MM.1S (cell line): Measurements from ENCODE around the gene GPR161.

Experiments
- DNase-seq: peaks from one replicate; pipeline ENCODE4 v3.0.0-alpha.2; 2015
- H2AFZ ChIP-seq: fragments of 300-600 bp; sonication (generic); 2 replicates; pipeline ENCODE4 v1.6.0; 2016; ENCODE audit warnings: antibody characterized with exemption, low read length
- H3F3A ChIP-seq: fragments of 300-600 bp; sonication (generic); 2 replicates; pipeline ENCODE4 v1.6.1; 2016; ENCODE audit warnings: mild to moderate bottlenecking, antibody characterized with exemption, low read length, moderate library complexity, mixed read lengths; ENCODE audit not compliant: insufficient read depth
- H3K27ac ChIP-seq: fragments of 300-600 bp; sonication (generic); 2 replicates; pipeline ENCODE4 v1.5.1; 2016; ENCODE audit warnings: mild to moderate bottlenecking, low read length
- H3K27me3 ChIP-seq: fragments of 300-600 bp; sonication (generic); replicated peaks from 2 replicates; pipeline ENCODE4 v1.6.0; 2016; ENCODE audit warnings: low read length; ENCODE audit not compliant: insufficient read depth
- H3K36me3 ChIP-seq: fragments of 300-600 bp; sonication (generic); replicated peaks from 2 replicates; pipeline ENCODE4 v1.6.1; 2016; ENCODE audit warnings: mild to moderate bottlenecking, low read length, mixed read lengths; ENCODE audit not compliant: insufficient read depth
- H3K4me1 ChIP-seq: fragments of 300-600 bp; sonication (generic); 2 replicates; pipeline ENCODE4 v1.6.1; 2016; ENCODE audit warnings: low read length, mixed read lengths
- H3K4me2 ChIP-seq: fragments of 300-600 bp; sonication (generic); 2 replicates; pipeline ENCODE4 v1.6.0; 2016; ENCODE audit warnings: low read depth, low read length
- H3K4me3 ChIP-seq: fragments of 300-600 bp; sonication (generic); 2 replicates; pipeline ENCODE4 v1.5.1; 2016; ENCODE audit warnings: low read length, mixed read lengths
- H3K79me2 ChIP-seq: fragments of 300-600 bp; sonication (generic); 2 replicates; pipeline ENCODE4 v1.6.1; 2016; ENCODE audit warnings: mixed run types, low read length, mixed read lengths
- H3K9ac ChIP-seq: fragments of 300-600 bp; sonication (generic); 2 replicates; pipeline ENCODE4 v1.6.1; 2016; ENCODE audit warnings: low read length, mixed read lengths
- H3K9me2 ChIP-seq: fragments of 300-600 bp; sonication (generic); replicated peaks from 2 replicates; pipeline ENCODE4 v1.6.1; 2016; ENCODE audit warnings: mild to moderate bottlenecking, low read length, mixed read lengths; ENCODE audit not compliant: insufficient read depth
- H3K9me3 ChIP-seq: fragments of 300-600 bp; sonication (generic); replicated peaks from 2 replicates; pipeline ENCODE4 v1.6.1; 2016; ENCODE audit warnings: mild to moderate bottlenecking, low read length, mixed read lengths; ENCODE audit not compliant: insufficient read depth
- H4K20me1 ChIP-seq: fragments of 300-600 bp; sonication (generic); 2 replicates; pipeline ENCODE4 v1.6.1; 2016; ENCODE audit warnings: mild to moderate bottlenecking, low read length, moderate library complexity, mixed read lengths; ENCODE audit not compliant: insufficient read depth
- EZH2 ChIP-seq: fragments of 300-600 bp; sonication (generic); optimal IDR thresholded peaks from 2 replicates; pipeline ENCODE3; 2017; ENCODE audit warnings: low read depth, mild to moderate bottlenecking, antibody characterized with exemption, low read length, mixed read lengths
- EZH2phosphoT487 ChIP-seq: fragments of 300-600 bp; sonication (generic); IDR thresholded peaks from 2 replicates; pipeline ENCODE4 v1.6.1; 2018; ENCODE audit warnings: antibody characterized with exemption, low read length
- TF ChIP-seq, protein P1 (sequence below): fragments of 300-600 bp; sonication (generic); IDR thresholded peaks from 2 replicates; pipeline ENCODE4 v1.5.1; 2016; ENCODE audit warnings: antibody characterized with exemption, low read length, mixed read lengths

Gene GPR161

DNA sequence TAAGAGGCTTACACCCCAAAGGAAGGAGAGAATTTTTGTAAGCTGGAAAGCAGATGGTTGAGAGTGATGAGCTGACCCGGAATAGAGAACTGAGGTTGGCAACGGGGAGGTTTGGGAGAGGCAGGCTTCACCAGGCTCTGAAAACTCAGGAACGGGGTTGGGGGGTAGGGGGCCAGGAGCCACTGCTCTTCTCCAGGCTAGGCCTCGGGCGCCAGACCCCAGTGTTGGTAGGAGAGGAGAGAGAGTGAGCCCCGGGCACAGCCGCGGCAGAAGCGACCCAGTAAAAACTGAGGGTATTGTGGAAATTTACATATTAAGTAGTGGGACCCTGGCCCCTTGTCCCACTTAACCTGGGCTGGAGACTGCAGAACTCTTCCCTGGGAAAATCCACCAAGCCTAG lies 45.7 kb downstream of the GPR161 start:
- Histone ChIP-seq H3F3A (no peaks in the 10 kb centered on the region), H3K4me2 (no peak overlapping the region), H3K27ac (no peak overlapping the region), H2AFZ (no peak overlapping the region), H3K79me2 (no peaks in the 10 kb centered on the region), H3K27me3 (no peaks in the 10 kb centered on the region), H3K9ac (no peak overlapping the region), H3K9me2 (no peaks in the 10 kb centered on the region), H3K4me3 (no peak overlapping the region), H3K36me3 (no peaks in the 10 kb centered on the region), H3K9me3 (no peaks in the 10 kb centered on the region), H3K4me1 (no peaks in the 10 kb centered on the region), H4K20me1 (no peaks in the 10 kb centered on the region)
- TF ChIP-seq EZH2 = no peak
- TF ChIP-seq EZH2phosphoT487 = no peak
- DNase-seq = no peak

DNA sequence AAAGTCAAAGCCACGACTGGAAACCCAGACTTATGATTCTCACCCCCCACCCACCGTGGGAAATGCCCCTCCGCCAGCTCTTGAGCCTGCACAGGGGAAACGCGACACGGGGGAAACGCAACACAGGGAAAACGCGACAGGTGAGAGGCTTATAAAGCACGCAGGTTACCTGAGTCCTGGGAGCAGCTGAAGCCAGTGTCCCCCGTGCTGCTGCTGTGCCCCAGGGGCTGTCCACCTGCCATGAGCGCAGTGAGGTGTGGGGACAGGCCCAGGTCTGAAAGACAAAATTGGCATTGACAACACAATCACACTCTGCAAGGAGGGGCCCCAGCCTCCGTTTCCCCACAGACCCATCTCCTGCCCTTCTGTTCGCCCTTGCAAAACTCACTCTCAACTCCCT lies 46.3 kb downstream of the GPR161 start:
- Histone ChIP-seq H3K9ac (no peak overlapping the region), H3F3A (no peaks in the 10 kb centered on the region), H3K4me1 (no peaks in the 10 kb centered on the region), H2AFZ (no peak overlapping the region), H3K27ac (no peak overlapping the region), H3K27me3 (no peaks in the 10 kb centered on the region), H3K79me2 (no peaks in the 10 kb centered on the region), H3K9me2 (no peaks in the 10 kb centered on the region), H3K36me3 (no peaks in the 10 kb centered on the region), H3K9me3 (no peaks in the 10 kb centered on the region), H4K20me1 (no peaks in the 10 kb centered on the region), H3K4me2 (no peak overlapping the region), H3K4me3 (no peak overlapping the region)
- DNase-seq = no peak
- TF ChIP-seq, protein P1, sequence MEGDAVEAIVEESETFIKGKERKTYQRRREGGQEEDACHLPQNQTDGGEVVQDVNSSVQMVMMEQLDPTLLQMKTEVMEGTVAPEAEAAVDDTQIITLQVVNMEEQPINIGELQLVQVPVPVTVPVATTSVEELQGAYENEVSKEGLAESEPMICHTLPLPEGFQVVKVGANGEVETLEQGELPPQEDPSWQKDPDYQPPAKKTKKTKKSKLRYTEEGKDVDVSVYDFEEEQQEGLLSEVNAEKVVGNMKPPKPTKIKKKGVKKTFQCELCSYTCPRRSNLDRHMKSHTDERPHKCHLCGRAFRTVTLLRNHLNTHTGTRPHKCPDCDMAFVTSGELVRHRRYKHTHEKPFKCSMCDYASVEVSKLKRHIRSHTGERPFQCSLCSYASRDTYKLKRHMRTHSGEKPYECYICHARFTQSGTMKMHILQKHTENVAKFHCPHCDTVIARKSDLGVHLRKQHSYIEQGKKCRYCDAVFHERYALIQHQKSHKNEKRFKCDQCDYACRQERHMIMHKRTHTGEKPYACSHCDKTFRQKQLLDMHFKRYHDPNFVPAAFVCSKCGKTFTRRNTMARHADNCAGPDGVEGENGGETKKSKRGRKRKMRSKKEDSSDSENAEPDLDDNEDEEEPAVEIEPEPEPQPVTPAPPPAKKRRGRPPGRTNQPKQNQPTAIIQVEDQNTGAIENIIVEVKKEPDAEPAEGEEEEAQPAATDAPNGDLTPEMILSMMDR = no peak
- TF ChIP-seq EZH2phosphoT487 (no peak), EZH2 (no peak)

DNA sequence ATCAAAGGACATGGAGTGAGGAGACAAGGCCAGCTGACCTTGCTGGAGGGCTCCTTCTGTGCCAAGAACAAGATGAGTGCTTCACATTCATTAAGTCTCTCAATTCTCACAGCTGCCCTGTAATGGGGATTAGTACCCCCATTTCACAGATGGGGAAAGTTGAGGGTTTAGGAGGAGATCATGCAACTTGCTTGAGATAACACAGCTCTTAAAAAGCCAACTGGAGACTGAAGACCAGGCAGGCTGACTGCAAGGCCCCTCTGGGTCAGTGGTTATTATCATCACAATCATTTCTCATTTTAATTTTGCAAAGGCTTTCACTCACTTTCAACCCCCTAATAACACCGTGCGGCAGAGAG lies 46.8 kb downstream of the GPR161 start:
- H3K4me3 ChIP-seq = no peak overlapping the region
- no peaks in the 10 kb centered on the region for H3K36me3 ChIP-seq
- no peak overlapping the region for H3K27ac ChIP-seq
- H3K4me2 ChIP-seq = no peak overlapping the region
- no peaks in the 10 kb centered on the region for H3K27me3 ChIP-seq
- TF ChIP-seq EZH2phosphoT487 (no peak), EZH2 (no peak)
- TF ChIP-seq, protein P1 = no peak
- H3K9me3 ChIP-seq = no peaks in the 10 kb centered on the region
- H3K79me2 ChIP-seq = no peaks in the 10 kb centered on the region
- no peaks in the 10 kb centered on the region for H3K4me1 ChIP-seq
- no peaks in the 10 kb centered on the region for H4K20me1 ChIP-seq
- no peak for DNase-seq
- H3F3A ChIP-seq = no peaks in the 10 kb centered on the region
- H2AFZ ChIP-seq = no peak overlapping the region
- H3K9ac ChIP-seq = no peak overlapping the region
- H3K9me2 ChIP-seq = no peaks in the 10 kb centered on the region

DNA sequence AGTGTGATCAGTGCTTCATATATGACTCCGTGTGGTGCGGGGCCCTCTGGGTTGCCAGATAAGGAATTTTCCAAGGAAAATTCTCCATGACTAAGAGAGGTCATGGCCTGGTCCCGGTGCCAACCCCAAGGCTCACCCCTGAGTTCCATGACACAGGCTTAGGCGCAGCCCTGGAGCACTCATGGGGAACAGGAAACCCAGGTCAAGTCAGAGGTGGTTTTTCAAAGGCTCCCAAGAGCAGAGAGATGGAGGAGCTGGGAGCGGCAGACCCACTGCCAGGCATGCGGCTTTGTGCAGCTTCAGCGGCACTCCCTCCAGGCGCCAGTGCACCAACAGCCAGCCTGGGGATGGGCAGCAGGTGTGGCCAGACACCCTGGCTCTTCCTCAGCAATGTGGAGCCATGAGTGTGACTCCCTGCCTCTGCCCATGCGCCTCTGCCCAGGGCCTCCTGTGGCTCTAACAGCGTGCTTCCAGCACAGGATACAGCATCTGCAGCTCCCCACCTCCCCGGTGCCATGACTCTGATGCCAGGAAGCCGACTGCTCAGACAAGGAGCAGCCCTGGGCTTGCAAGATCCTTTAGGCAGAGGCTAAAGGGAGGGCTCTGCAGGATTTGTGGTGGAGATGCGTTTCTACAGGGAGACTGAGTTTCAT lies 47.3 kb downstream of the GPR161 start:
- Histone ChIP-seq H3K9me2 (no peaks in the 10 kb centered on the region), H2AFZ (no peak overlapping the region), H3K4me1 (no peaks in the 10 kb centered on the region), H4K20me1 (no peaks in the 10 kb centered on the region), H3K27me3 (no peaks in the 10 kb centered on the region), H3K36me3 (no peaks in the 10 kb centered on the region), H3K27ac (no peak overlapping the region), H3K4me2 (no peak overlapping the region), H3K4me3 (no peak overlapping the region), H3F3A (no peaks in the 10 kb centered on the region), H3K9me3 (no peaks in the 10 kb centered on the region), H3K79me2 (no peaks in the 10 kb centered on the region), H3K9ac (no peak overlapping the region)
- no peak for DNase-seq
- TF ChIP-seq EZH2phosphoT487 (no peak), EZH2 (no peak)
- TF ChIP-seq, protein P1 = no peak
